Measurements from ENCODE around the gene MMP10.
"Not testable (repeated sequence)": the region's sequence is repeated elsewhere in the genome, so short reads cannot be mapped to it uniquely, and the experiment has no call there.

Gene MMP10

DNA sequence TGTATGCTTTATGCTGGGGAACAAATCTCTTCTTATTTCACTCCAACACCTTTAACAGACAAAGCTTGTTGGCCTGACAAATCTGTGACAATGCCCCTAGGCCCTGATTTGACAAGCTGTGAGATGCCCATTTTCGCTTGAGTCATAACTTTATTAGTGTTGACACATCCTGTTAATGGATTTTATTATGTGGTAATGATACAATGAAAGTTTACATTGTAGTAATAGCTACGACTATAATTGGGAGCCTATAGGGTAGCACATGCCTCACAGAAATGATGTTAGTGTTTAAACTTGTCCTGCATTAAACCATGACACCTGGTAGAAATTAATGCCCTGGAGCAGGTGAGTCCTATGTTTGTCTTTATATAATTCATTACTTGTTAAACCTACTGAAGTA, 3.3 kb upstream of the MMP10 start:
- no peak for DNase-seq (ENCODE audit: low read depth in 2 of 2)

DNA sequence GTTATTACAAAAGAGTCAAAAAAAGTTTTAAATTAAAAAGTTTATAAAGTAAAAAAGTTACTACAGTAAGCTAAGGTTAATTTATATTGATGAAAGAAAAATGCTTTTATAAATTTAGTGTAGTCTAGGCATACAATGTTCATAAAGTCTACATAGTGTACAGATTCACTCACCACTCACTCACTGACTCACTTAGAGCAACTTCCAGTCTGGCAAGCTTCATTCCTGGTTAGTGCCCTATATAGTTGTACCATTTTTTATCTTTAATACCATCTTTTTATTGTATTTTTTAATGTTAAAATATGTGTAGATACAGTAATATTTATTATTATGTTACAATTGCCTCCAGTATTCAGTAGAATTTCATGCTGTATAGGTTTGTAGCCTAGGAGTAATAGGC, 2.6 kb upstream of the MMP10 start:
- DNase-seq (ENCODE audit: low read depth in 2 of 2): no peak

DNA sequence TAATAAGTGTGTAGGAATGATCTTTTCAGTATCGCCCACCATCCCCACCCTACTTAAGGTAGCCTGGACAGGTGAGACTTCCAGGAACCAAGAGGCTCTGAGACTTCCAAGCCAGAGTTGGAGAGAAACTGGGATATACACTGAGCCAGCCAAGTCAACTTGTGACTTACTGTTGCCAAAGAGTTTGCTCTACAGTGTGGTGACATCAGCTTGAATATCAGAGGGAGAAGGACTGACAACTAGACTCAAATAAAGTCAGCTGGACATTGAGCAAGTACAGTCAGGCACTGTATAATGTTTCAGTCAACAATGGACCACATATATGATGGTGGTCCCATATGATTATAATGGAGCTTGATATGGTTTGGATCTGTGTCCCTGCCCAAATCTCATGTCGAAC, 1.2 kb upstream of the MMP10 start:
- DNase-seq (ENCODE audit: low read depth in 2 of 2): no peak

DNA sequence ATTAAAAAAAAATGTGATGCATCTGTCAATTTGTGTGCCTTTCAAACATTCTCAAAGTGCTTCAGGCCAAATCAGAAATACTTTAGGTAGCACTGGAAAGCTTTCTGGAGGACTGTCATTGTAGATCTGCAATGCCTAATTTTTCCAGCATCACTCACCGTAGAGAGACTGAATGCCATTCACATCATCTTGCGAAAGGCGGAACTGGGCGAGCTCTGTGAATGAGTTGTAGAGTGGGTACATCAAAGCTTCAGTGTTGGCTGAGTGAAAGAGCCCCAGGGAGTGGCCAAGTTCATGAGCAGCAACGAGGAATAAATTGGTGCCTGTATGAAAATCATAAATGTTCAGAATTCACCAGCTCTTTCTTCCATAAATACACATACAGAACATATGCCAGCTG, 4.0 kb downstream of the MMP10 start:
- DNase-seq (ENCODE audit: low read depth in 2 of 2): no peak

DNA sequence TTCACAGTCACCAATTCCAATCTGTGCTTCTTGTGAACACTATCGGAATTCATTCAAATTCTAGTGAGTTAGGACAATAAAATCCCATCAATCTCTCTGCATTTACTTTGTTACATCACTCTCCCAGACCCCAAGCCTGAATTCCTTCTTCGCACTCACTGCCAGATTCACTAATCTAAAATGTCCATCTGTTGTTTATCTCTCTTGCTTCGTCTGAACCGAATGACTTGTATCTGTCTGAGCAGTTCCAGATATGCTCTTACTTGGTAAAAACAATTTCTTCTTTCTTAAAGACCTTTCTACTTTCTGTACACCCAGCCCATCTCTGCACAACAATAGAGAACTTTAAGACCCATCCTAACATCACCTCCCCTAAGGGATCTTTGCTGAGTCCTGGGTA, 7.0 kb downstream of the MMP10 start:
- DNase-seq (ENCODE audit: low read depth in 2 of 2): no peak

DNA sequence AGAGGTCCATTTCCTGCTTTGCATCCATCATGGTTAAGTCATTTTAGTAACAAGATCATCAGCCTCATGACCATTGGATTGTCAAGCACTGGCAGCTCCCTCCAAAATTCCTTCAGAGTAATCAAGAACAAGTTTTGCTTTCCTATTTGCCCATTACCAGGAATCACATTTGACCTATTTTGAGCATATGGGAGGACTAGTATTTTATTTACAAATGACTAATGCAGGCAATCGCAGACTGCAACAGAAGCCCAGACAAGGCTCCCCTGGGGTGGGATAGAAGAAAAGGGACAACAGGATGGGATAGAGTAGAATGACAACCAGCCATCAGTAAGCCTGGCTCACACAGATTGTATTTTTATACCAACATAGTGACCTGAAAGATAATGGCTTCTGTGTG, 9.1 kb downstream of the MMP10 start:
- no peak for DNase-seq (ENCODE audit: low read depth in 2 of 2)

DNA sequence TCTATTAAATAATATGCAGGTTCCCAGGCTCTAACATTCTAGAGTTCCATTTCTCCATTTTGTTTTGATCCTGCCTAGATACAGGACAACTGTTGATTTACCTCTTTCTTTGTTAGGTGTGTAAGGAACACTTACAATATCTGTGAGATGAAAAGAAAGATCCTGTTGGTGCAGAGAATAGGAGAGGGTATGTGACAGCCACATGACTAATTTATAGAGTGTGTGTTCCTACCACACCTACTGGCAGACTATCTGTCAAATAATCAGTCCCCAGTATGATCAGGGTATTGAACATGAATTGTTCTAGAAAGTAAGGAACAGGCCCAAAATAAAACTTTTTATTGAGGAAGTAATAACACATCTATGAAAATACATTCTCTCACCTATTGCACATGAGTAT, 10.2 kb downstream of the MMP10 start:
- no peak for DNase-seq (ENCODE audit: low read depth in 2 of 2)

DNA sequence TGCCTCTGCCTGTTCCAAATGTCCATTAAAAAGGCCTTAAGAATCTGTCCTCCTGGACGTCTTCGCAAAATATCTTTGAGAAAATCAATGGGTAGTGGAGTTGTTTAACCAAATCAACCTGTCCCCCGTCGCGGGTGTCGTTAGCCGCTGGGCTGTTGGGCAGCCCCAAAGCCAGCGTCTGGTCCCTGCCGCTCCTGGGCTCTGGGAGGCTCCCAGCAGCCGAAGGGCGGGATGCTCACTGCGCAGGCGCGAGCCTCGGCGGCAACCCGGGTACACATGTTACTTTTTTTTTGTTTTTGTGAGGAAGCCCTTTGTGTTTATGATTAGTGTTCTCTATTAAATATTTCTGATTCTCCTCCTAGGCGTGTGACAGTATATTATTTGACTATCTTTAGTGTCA, 12.6 kb downstream of the MMP10 start:
- no peak for DNase-seq (ENCODE audit: low read depth in 2 of 2)

DNA sequence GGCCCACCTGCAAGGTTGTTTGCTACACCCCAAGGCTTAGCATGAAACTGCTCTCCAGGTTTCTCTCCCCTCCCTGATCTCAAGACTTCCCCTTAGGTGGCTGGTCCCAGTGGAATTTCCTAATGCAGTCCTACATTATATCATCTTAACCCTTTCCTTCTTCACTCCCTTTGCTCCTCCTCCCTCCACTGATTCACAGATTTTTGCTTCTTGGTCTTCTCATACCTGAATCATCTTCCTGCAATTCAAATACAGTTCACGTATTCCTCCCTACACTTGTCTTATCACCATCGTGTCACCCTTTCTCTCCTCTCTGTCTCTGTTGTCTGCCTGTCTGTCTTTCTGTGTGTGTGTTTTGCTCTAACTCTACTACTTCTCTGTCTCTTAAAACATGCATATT, 17.0 kb downstream of the MMP10 start:
- no peak for DNase-seq (ENCODE audit: low read depth in 2 of 2)

DNA sequence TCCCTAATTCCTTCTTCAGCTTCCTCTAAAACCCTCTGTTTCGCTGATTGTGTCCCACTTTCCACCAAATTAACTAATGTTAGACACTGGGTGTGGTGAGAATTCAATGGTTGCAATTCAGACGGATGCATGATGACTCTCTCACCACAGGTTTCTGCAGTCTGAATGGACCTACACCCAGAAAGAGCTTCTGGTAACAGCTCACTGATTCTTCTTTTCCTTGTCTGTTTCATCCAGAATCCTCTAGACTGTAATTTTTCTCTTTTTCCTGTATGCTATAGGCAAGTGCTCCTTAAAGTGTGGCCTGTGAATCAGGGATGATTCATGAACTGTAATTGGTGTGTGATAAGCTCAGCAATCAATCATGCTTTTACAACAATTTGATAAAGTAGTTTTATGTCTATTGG, 18.1 kb downstream of the MMP10 start:
- no peak for DNase-seq (ENCODE audit: low read depth in 2 of 2)

DNA sequence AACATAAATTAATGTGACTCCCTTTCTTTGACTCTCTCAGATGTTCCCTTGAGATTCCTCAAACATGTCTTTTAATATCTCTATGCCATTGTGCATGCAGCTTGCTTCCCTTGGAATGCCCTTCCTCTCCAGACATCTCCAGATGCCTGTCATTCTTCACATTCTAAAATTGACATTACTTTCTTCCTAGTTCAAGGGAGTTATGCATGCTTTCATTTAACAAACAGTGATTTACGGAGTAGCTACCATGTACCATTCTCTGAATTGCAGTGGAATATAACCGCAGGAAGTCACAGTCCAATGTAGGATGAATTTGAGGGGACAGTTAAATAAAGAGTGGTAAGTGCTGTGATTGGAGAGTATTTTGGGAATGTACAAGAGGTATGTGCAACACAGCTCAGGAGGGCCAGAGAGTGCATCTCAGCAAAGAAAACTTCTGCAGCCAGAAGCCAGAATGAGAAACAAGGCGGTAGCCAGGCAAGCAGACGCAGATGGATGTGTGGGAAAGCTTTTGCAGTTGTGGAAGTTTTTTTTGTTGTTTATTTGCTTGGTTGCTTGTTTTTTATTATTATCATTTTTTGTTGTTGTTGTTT, 18.7 kb downstream of the MMP10 start:
- DNase-seq (ENCODE audit: low read depth in 2 of 2): no peak

DNA sequence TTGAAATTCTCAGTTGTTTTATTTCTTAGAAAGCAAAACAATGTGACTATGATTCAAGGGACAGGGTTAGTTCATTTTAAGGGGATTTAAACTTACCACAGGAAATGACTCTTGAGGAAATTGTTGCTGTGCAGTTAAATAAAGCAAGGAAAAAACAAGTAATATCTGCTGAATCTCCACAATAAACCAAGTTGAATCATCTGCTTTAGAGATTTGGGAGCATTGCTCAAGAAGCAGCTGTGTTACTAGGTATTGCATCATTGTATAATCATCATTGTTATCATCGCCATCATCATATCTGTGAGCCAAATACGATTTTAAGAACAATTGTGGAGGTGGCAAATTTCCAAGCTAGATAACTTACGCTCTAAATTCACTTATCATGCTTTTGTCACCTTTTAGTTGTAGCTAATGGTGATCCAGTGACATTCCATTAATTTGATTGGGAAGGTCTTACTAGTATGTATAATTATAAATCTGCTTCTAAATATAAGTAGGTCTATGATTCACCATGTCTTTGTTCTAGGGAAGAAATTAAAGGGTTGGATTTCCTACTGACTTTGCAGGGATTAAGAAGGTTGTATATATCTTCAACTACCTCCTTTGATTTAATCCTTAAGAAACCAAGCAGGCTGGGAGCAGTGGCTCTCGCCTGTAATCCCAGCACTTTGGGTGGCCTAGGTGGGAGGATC, 19.9 kb downstream of the MMP10 start:
- no peak for DNase-seq (ENCODE audit: low read depth in 2 of 2)

DNA sequence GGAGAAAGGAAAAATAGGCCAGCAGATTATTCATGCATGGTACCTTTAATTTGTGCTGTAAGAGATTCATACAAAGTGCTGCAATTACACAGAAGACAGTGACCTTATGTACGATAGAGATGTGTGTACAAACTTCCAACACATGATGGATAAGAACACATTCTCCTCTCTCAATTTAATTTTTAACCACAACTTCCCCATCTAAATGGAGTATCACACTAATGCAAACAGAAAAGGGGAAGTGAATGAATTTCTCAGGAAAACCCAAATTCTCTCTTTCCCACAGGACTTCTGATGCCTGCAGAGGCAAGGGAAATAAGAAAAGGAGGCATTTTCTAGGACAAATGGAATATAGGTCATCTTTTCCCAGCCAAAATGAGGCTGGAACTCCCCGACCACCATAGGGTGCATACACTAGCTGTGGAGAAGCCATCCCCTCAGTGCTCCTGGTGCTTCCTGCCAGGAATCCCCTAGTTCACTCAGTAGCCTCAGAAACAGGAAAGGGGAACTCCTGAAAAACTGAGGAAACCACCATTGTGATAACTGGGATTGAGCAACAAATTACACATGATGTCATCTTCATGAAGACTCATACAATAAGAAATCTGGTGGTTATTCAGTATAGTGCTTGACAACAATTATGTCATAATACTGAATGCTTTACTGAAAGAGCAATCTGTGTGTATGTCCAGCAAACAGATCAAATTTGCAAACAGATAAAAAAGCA, 22.4 kb downstream of the MMP10 start:
- no peak for DNase-seq (ENCODE audit: low read depth in 2 of 2)

DNA sequence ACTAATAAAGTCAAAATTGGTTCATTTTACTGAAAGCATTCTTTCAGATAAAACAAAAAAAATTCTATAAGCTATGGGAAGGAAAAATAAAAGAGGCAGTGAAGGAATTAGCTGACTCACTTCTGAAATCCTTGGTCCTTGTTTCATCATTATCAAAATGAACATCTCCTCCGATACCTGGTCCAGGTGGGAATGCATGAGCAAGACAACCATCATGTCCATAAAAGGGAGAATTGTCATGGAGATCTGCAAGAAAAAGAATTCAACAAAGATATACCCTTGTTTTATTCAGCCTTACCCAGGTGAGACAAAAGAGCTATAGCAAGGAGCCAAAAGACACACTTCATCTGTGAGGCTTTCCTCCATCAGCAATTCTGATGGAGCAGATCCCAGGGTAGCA, 27.2 kb downstream of the MMP10 start:
- no peak for DNase-seq (ENCODE audit: low read depth in 2 of 2)

DNA sequence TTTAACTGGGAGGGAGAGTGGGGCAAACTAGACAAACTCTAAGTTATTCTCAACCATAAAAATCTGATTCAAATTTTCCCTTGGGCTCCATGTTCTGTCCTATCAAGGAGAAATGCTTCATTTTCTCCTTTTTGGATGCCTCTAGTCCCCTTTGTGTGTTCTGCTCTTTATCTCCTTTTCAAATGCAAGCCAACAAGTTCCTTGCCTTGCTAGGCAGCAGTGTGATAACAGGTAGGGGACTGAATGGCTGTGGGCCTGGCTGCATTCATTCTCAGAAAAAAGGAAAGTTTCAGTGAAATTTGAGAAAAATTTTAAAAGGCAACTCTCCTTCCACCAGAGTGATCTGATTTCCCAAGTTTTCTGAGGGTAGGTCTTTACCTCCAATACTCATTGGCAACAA, 28.8 kb downstream of the MMP10 start:
- no peak for DNase-seq (ENCODE audit: low read depth in 2 of 2)

DNA sequence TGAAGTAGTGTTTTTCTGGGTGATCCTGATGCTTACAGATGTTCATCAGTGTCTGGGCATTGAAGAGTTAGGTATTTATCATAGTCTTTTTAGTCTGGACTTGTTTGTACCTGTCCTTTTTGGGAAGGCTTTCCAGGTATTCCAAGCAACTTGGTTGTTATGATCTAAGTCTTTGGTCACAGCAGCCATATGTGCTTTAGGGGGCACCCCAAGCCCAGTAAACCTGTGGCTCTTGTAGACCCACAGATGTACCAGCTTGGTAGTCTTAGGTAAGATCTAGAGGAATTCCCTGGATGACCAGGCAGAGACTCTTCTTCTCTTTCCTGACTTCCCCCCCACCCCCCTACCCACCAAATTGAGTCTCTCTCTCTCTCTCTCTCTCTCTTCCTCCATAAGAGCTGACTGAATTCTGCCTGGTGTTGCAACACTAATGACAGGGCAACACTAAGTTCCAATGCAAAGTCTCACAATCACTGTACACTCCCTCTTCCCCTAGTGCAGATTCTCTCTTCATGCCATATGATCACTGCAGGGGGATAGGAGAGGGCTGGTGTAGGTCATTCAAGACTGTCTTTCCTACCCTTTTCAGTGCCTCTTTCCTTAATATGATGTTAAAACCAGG, 31.2 kb downstream of the MMP10 start:
- DNase-seq (ENCODE audit: low read depth in 2 of 2): no peak

DNA sequence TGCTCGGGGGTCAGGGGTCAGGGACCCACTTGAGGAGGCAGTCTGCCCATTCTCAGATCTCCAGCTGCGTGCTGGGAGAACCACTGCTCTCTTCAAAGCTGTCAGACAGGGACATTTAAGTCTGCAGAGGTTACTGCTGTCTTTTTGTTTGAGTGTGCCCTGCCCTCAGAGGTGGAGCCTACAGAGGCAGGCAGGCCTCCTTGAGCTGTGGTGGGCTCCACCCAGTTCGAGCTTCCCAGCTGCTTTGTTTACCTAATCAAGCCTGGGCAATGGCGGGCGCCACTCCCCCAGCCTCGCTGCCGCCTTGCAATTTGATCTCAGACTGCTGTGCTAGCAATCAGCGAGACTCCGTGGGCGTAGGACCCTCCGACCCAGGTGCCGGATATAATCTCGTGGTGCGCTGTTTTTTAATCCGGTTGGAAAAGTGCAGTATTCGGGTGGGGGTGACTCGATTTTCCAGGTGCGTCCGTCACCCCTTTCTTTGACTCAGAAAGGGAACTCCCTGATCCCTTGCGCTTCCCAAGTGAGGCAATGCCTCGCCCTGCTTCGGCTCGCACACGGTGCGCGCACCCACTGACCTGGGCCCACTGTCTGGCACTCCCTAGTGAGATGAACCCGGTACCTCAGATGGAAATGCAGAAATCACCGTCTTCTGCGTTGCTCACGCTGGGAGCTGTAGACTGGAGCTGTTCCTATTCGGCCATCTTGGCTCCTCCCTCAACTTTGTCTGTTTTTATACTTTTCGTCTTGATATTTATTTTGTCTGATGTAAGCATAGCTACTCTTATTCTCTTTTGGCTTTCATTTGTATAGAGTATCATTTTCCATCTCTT, 33.5 kb downstream of the MMP10 start:
- not testable (repeated sequence) for DNase-seq (ENCODE audit: low read depth in 2 of 2)

DNA sequence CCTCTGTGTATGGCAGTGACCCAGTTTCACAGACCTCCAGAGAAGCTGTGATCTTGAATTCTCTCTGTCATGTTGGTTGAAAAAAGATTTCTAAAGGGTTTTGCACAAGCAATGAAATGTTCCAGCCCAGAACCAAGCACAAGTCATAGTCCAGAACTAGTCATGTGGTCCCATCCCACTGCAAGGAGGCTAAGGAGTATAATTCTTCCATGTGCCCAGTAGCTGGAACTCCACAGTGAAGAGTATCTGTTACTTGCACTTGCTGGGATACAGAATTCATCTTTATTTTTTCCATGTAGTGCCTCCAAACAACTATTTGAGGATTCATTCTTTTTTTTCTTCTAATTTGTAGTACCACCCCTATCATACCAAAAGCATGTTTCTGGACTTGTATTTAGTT, 45.8 kb downstream of the MMP10 start:
- DNase-seq (ENCODE audit: low read depth in 2 of 2): no peak

DNA sequence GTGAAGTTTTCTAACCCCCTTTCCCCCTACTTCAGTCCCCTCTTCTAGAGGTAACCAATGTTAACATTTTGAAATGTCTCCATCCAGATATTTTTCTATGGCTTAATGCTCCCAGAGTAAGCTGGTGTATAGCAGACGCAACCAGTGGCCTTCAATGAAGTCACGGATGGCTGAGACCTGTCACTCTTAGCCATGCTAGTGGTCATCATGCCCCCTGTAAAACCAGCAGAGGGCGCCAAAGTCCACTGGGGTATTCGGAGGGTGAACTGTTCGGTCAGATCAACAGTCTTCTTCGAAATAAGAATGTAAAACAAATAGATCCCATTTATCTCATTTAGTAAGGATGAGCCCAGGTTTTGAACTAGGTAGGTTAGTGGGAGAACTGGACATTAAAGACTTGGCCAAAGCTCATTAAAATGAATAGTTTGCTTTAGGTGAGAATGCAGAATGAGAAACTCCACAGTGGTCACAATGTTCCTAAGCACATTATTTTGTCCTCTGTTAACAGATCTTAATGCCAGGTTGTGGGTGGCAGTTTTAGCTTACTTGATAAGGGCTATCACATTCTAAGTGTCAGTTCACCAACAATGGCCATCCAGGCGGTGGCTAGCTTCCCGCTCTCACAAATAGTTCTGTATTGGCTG, 47.1 kb downstream of the MMP10 start:
- peak; percentile 3 to 45 for DNase-seq (ENCODE audit: low read depth in 2 of 2)

DNA sequence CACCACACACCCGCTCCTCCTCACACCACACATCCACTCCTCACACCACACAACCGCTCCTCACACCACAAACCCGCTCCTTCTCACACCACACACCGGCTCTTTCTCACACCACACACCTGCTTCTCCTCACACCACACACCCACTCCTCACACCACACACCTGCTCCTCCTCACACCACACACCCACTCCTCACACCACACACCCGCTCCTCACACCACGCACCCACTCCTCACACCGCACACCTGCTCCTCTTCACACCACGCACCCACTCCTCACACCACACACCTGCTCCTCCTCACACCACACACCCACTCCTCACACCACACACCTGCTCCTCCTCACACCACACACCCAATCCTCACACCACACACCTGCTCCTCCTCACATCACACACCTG, 49.5 kb downstream of the MMP10 start:
- not testable (repeated sequence) for DNase-seq (ENCODE audit: low read depth in 2 of 2)

Data from stimulated activated CD4-positive, alpha-beta T cell treated with anti-CD3 and anti-CD28 coated beads, Interleukin-12 subunit alpha, Interleukin-12 subunit beta, amount 100 ng/mL, for 24 hours (primary cell).